NCI-H446 (cell line): Measurements from ENCODE around the gene QTRT2.
A peak's percentile ranks its signal among the peaks of the same experiment; 100 is the strongest.

Experiments
- DNase-seq, 2 experiments: peaks; one replicate each; lab custom pipeline; 2025; lab: John Stamatoyannopoulos, UW

The QTRT2 gene

DNA sequence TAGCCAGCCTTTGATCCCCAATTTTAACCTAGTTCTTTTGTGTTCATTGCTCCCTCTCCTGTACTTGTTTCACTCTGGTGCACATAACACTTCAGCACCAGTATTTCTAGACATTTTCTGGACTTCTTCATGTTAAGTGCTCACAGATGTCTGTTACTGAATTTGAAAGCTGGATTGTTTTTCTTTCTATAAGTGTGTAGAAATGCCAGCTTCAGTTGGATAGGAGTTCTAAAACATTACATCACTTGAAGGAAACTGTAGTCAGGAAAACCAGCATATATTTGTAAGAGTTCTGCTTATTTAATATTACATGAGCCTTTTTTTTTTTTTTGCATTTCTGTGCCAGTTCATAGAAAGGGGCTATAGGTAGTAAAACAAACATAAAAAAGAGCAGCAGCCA is 21.6 kb downstream of the QTRT2 start:
- no peak for DNase-seq

GRCh38 chr3:114079761-114080160 is 23.2 kb downstream of the QTRT2 start:
- DNase-seq, result no peak

DNA sequence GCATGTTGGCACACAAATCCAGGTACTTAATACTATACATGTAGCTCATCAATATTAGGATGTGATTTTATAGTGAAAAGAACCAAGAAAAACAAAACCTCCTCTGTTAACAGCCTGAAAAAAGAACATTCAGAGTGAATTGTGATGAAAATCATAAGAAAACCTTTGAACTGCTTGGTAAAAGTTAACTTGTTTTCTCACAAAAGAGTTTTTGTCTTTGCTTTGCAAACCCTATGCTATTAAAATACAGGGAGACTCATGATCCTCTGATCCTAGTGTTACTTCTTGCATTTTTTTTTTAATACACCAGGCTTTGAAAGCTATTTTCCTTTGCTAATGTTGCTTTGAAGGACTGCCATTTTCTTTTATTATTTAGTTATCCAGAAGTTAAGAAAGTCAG is 23.7 kb downstream of the QTRT2 start:
- DNase-seq, result no peak

DNA sequence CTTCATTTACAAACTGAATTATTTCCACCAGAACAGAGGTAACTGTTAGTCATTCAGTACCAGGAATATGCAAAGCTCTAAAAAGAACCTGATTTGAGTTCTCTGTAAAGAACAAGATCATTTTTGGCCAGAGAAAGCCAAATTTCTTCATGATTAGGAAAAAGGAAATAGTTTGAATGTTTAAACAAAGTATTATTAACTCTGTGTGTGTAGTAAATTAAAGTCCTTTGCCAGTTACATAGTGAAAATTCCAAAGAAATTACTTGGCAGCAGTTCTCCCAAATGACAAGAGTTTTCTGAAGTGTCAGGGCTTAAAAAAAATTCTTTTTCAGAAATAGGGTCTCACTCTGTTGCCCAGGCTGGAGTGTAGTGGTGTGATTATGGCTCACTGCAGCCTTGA is 24.5 kb downstream of the QTRT2 start:
- DNase-seq, result no peak

DNA sequence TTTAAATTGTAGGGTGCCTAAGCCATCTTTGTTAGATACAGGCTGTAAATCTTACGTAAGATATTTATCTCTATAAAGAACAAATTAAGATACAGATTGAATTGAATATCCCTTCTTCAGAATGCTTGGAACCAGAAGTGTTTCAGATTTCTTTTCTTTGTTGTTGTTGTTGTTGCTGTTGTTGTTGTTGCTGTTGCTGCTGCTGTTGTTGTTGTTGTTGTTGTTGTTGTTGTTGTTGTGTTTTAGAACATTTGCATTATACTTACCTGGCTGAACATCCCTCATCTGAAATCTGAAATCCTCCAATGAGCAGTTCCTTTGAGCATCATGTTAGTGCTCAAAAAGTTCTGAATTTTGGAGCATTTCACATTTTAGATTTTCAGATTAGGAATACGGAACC is 26.6 kb downstream of the QTRT2 start:
- no peak for DNase-seq

DNA sequence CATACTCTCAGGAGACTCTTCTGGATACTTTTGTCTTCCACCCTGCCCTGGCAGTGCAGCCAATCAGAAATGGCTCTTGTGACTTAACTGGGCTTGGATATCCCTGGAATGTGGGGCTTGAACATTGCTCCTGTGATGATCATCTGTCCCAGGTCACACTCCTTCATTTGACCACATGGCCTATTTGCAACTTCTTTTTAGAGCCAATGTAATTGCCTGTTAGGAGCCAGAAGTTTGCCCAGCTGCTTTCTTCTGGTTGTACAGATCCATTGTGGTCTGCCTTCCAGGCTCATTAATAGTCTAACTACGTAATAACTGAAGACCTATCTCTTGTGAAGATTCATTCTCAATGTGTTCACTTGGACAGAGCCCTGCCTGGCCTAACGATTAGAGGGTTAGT is 29.8 kb downstream of the QTRT2 start:
- no peak for DNase-seq

GRCh38 chr3:114089675-114090074 is 33.1 kb downstream of the QTRT2 start:
- DNase-seq, result no peak

- no peak for DNase-seq
Observed at GRCh38 chr3:114092151-114093015, 35.8 kb downstream of the QTRT2 start.

GRCh38 chr3:114093016-114093380 is 36.5 kb downstream of the QTRT2 start:
- no peak for DNase-seq

DNA sequence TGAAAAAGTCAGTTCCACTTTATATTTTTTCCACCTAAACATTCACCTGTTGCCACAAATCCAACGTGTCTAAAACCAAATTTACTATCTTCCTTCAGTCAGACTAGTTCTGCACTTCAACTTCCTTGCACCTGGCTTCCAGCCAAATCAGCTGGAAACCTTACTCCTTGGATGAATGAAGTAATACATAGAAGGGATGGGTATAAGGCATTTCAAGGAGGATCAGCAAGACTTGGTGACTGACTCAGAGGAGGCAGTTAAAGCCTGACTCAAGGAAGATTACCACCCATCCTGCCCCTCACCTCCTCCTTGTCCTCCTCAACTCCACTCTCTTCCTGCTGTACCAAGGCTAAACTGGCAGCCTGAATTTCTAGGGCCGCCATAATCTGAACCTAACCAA is 37.1 kb downstream of the QTRT2 start:
- peak in 1 of 2 experiments; percentile 28 for DNase-seq

DNA sequence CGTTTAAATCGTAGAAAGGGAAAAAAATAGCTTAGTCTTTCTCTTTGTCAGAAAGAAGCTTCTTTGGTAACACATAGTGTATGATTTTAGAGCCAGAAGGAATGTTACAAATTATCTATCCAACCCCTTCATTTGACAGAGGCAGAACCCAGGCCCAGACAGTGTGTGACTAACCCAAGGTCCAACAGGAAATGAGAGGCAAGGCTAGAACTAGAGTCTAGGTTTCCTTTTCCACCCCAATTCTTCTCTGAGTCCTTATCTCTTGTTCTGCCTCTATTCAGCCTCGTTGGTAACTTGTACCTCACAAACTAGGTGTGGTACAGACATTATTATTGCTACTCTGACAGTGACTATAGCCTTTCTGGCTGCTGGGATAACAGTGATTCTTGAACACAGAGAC is 39.3 kb downstream of the QTRT2 start:
- DNase-seq, result no peak

DNA sequence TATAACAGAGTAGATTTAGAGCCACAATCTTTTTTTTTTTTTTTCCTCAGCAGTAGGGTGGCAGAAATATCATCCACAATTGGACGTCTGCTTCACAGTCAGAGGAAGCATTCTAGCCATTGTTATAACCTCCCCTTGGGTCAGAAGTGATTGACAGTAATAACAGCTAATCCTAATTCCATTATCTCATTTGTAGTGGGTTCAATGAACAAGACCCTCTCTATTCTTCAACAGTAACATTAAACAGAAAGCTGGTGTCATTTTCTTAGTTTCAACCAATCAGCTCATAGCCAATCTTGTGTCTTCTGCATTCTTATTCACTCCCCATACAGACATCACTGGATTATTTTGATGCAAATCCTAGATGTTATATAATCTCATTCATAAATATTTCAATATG is 44.6 kb downstream of the QTRT2 start:
- DNase-seq, result no peak

DNA sequence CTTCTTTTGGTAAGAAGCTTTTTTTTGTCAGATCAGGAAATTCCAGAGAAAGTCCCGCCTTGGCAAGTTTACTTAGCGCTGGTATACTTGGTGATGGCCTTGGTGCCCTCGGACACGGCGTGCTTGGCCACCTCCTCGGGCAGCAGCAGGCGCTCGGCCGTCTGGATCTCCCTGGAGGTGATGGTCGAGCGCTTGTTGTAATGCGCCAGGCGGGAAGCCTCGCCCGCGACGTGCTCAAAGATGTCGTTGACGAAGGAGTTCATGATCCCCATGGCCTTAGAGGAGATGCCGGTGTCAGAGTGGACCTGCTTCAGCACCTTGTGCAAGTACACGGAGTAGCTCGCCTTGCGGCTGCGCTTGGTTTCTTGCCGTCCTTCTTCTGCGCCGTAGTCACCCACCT is 46.6 kb downstream of the QTRT2 start:
- no peak for DNase-seq

GRCh38 chr3:114103858-114104257 is 47.3 kb downstream of the QTRT2 start:
- no peak for DNase-seq

GRCh38 chr3:114104414-114104813 is 47.9 kb downstream of the QTRT2 start:
- DNase-seq, result no peak

- no peak for DNase-seq
Observed at GRCh38 chr3:114108137-114108536, 51.6 kb downstream of the QTRT2 start.

- DNase-seq, result no peak
Observed at GRCh38 chr3:114110439-114110838, 53.9 kb downstream of the QTRT2 start.

GRCh38 chr3:114111060-114111770 is 54.7 kb downstream of the QTRT2 start:
- DNase-seq, result no peak

DNA sequence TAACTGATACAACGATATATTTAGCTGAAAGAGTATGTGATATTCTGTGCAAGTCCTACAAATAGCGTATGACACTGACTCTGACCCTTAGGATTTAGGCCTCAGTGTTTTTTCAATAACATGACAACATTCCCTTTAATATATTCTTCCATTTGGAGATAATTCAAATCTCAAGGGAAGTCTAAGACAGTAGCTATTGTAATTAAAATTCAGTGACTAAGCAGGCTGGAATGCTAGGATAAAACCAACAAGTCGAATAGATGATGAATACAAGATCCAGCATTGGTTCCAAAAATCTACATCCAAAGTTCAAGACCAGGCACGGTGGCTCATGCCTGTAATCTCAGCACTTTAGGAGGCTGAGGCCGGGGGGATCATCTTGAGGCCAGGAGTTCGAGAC is 56.2 kb downstream of the QTRT2 start:
- DNase-seq, result no peak

- DNase-seq, result no peak
Observed at GRCh38 chr3:114114719-114115118, 58.2 kb downstream of the QTRT2 start.

- no peak for DNase-seq
Observed at GRCh38 chr3:114115143-114115542, 58.6 kb downstream of the QTRT2 start.

DNA sequence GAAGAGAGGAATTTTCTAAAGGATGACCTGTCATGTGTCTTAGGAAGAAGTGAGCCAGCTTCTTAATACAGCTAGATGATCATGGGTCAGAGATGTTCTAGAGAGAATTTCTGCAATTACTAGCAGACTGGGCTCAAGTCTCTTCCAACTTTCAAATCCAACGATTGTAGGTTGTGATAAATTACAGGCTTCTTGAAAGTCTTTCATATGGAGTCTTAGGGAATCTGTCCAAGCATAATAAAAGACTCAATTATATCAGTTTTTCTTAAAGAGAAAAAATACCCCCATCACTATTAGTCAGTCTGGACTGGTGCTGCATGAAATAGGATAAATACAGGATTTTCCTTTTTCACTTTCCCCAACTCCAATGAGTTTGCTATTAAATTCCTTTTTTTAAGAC is 63.2 kb downstream of the QTRT2 start:
- no peak for DNase-seq

DNA sequence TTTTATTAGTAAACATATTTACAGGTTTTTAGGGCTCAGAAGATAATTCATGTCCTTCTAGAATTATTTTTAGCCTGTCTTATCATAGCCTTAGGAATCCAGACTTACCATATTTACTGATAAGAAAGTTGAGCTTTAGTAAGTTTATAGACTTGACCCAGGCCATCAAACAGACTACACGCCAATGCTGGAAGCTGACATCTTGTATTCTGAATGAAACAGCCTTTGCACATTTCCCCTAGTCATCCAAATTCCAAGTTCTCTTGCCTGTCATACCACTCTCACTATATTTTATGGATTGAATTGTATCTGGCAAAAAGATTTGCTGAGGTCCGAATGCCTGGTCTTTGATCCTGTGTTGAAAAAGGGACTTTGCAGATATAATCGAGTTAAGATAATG is 63.7 kb downstream of the QTRT2 start:
- no peak for DNase-seq
